Astrocyte of the spinal cord (primary cell): ENCODE measurements around the gene TCF7.

Experiments used
- DNase-seq: peaks from one replicate; pipeline ENCODE4 v3.0.0; 2011; ENCODE audit warnings: low read depth, low spot score
- H3K4me3 ChIP-seq: 2 replicates; pipeline ENCODE4 v1.5.1; 2011; ENCODE audit warnings: low read depth, mild to moderate bottlenecking, low read length, moderate library complexity
- CTCF ChIP-seq: IDR thresholded peaks from 2 replicates; pipeline ENCODE4 v1.5.1; 2012; ENCODE audit warnings: low read depth, mild to moderate bottlenecking, low read length, inconsistent platforms
- in situ Hi-C: cut with HindIII; loops from 2 replicates; pipeline ENCODE4 v1.10.0; 2017; ENCODE audit warnings: low sequenced_read_pairs

TCF7 gene

GRCh38 chr5:134116789-134117761 lies 2.6 kb downstream of the TCF7 start:
- no peak for DNase-seq
- in situ Hi-C loops, result no loop called here
- H3K4me3 ChIP-seq, result no peak overlapping the region
- no peak for TF ChIP-seq CTCF

GRCh38 chr5:134118212-134118835 lies 3.8 kb downstream of the TCF7 start:
- no peak overlapping the region for H3K4me3 ChIP-seq
- in situ Hi-C loops, result no loop called here
- DNase-seq, result no peak
- no peak for TF ChIP-seq CTCF

GRCh38 chr5:134119720-134120119 lies 5.2 kb downstream of the TCF7 start:
- DNase-seq, result no peak
- H3K4me3 ChIP-seq, result no peak overlapping the region
- TF ChIP-seq CTCF, result no peak
- in situ Hi-C loops, result no loop called here

- in situ Hi-C loops, result no loop called here
- H3K4me3 ChIP-seq, result no peak overlapping the region
- TF ChIP-seq CTCF, result no peak
- no peak for DNase-seq
These were observed 6.1 kb downstream of the TCF7 start for GRCh38 chr5:134120386-134121138.

GRCh38 chr5:134122530-134122929 lies 8.0 kb downstream of the TCF7 start:
- in situ Hi-C loops, result no loop called here
- no peak for DNase-seq
- no peak overlapping the region for H3K4me3 ChIP-seq
- TF ChIP-seq CTCF, result no peak

GRCh38 chr5:134123360-134123759 lies 8.9 kb downstream of the TCF7 start:
- no peak overlapping the region for H3K4me3 ChIP-seq
- DNase-seq, result no peak
- in situ Hi-C loops, result no loop called here
- TF ChIP-seq CTCF, result no peak
